ENCODE results near the gene LCOR. TPM values are rescaled to one million over a fixed set of nuclear protein-coding genes. Genes with fewer than 3 reads are reported as not detected.

Gene LCOR
- polyA plus RNA-seq, 4 donors: 7.0 to 48.8 (median 9.5) TPM

DNA sequence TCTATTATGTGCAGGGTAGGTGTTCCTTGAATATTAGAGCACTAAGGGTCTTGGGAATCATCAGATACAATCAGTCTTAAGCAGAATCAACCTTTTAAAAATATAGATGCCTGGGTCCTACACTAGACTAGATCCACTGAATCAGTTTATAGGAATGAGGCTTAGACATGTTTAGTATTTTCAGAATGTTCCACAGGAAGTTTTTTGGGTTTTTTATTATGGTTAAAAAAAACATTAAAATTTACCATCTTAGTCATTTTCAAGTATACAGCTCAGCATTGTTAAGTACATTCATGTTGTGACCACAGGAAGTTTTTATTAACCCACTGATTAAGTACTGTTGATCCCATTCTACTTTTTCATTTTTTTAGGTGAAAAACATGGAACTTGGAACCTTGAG lies 135.7 kb downstream of the LCOR start:
- DNase-seq: no peak
- H3K27ac ChIP-seq (ENCODE audit: low read depth in 1 of 3, low read length in 2 of 3): no peak overlapping the region
- H3K36me3 ChIP-seq (ENCODE audit: control insufficient read depth in 3 of 3, insufficient read depth in 2 of 3, low read depth in 1 of 3, low read length in 3 of 3): peaks cover 0 to 6% (median 3%) of the 10 kb centered on the region in 3 donors
- H3K27me3 ChIP-seq (ENCODE audit: control insufficient read depth in 3 of 3, insufficient read depth in 3 of 3, low read length in 3 of 3): no peaks in the 10 kb centered on the region
- H3K4me3 ChIP-seq (ENCODE audit: low read depth in 1 of 3, low read length in 3 of 3): no peak overlapping the region
- no peaks in the 10 kb centered on the region for H3K9me3 ChIP-seq (ENCODE audit: control insufficient read depth in 2 of 2, insufficient read depth in 1 of 2, low read depth in 1 of 2, low read length in 1 of 2)
- H3K4me1 ChIP-seq (ENCODE audit: control insufficient read depth in 3 of 3, insufficient read depth in 2 of 3, low read depth in 1 of 3, low read length in 2 of 3): peaks cover 0 to 19% (median 2%) of the 10 kb centered on the region in 3 donors
- FAIRE-seq: no peak

DNA sequence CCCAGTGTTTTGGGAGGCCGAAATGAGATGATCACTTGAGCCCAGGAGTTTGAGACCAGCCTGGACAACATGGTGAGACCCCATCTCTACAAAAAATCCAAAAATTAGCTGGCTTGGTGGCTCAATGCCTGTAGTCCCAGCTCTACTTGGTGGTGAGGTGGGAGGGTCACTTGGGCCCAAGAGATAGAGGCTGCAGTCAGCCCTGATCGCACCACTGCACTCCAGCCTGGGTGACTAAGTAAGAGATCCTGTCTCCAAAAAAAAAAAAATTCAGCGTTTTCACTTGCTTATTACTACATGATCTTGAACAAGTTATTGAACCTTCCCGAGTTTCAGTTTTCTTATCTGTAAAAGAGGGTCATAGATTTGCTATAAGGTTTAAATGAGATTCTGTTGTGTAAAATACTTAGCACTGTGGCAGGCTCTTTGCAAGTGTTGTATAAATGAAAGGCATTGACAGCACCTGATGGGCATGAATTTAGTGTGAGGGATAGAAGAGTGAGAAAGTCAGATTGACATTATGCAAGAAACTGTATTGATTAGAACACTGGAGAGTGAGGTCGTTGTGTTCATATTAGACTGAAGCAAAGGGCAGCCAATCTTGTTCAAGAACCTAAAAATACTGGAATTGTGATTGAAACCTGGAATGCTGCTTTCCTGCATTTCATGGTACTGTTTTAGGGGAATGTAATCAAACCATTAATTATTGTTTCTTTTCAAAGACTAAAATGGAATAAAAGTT lies 136.8 kb downstream of the LCOR start:
- DNase-seq (no peak), FAIRE-seq (no peak)
- H3K4me1 ChIP-seq (ENCODE audit: control insufficient read depth in 3 of 3, insufficient read depth in 2 of 3, low read depth in 1 of 3, low read length in 2 of 3): peaks cover 2 to 29% (median 5%) of the 10 kb centered on the region in 3 donors
- H3K4me3 ChIP-seq (ENCODE audit: low read depth in 1 of 3, low read length in 3 of 3): no peak overlapping the region
- H3K9me3 ChIP-seq (ENCODE audit: control insufficient read depth in 2 of 2, insufficient read depth in 1 of 2, low read depth in 1 of 2, low read length in 1 of 2): no peaks in the 10 kb centered on the region
- WGBS, 3 donors: 73 to 84% (median 82%) methylated on average over 5 of the region's 5 CpGs
- no peaks in the 10 kb centered on the region for H3K27me3 ChIP-seq (ENCODE audit: control insufficient read depth in 3 of 3, insufficient read depth in 3 of 3, low read length in 3 of 3)
- H3K36me3 ChIP-seq (ENCODE audit: control insufficient read depth in 3 of 3, insufficient read depth in 2 of 3, low read depth in 1 of 3, low read length in 3 of 3): peaks cover 0 to 6% (median 0%) of the 10 kb centered on the region in 3 donors
- H3K27ac ChIP-seq (ENCODE audit: low read depth in 1 of 3, low read length in 2 of 3): no peak overlapping the region

DNA sequence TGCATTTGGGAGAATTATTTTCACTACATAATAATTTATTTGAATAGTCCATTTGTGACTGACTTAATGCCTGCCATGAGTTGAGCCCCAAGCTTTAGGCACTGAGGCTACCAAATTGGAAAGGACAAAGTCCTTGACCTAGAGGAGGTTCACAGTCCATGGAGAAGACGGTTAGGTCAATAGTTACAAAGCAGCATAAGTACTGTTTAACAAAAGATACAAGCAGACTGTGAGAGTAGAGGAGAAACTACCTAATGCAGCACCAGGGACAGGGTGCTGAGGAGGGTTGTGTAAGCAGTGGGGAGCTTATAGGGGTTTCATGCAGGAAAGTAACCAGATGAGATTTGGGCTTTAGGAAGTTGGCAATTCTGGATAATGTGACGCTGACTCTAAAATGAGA lies 139.2 kb downstream of the LCOR start:
- FAIRE-seq: no peak

DNA sequence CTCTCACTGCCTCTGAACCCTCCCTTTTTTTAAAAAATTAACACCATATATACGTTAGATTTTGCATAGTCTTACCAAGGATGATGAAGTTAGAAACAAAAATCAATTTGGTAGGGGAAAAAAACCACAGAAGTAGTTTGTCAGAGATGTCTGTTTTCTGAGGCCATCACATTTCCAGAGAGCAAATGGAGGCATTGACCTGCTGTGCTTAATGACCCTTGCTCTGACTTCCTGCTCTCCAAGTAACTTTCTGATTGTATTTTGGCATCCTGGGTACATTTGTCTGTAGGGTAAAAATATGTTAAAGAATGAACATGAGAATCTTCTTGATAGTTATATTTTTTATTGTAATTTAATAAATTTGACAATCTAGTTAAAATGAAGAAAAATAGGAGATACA lies 140.2 kb downstream of the LCOR start:
- H3K27me3 ChIP-seq (ENCODE audit: control insufficient read depth in 3 of 3, insufficient read depth in 3 of 3, low read length in 3 of 3): no peaks in the 10 kb centered on the region
- no peak for FAIRE-seq
- H3K36me3 ChIP-seq (ENCODE audit: control insufficient read depth in 3 of 3, insufficient read depth in 2 of 3, low read depth in 1 of 3, low read length in 3 of 3): no peaks in the 10 kb centered on the region
- H3K4me1 ChIP-seq (ENCODE audit: control insufficient read depth in 3 of 3, insufficient read depth in 2 of 3, low read depth in 1 of 3, low read length in 2 of 3): peaks cover 4 to 57% (median 5%) of the 10 kb centered on the region in 3 donors
- WGBS, 3 donors: 81 to 90% (median 85%) methylated on average over 1 of the region's 1 CpG
- no peak overlapping the region for H3K4me3 ChIP-seq (ENCODE audit: low read depth in 1 of 3, low read length in 3 of 3)
- H3K27ac ChIP-seq (ENCODE audit: low read depth in 1 of 3, low read length in 2 of 3): no peak overlapping the region
- no peaks in the 10 kb centered on the region for H3K9me3 ChIP-seq (ENCODE audit: control insufficient read depth in 2 of 2, insufficient read depth in 1 of 2, low read depth in 1 of 2, low read length in 1 of 2)
- no peak for DNase-seq

More for the DNA sequence above, 139.2 kb downstream of the LCOR start:
- H3K4me1 ChIP-seq (ENCODE audit: control insufficient read depth in 3 of 3, insufficient read depth in 2 of 3, low read depth in 1 of 3, low read length in 2 of 3): peaks cover 3 to 50% (median 5%) of the 10 kb centered on the region in 3 donors
- DNase-seq: peak; percentile 37 to 45
- no peak overlapping the region for H3K27ac ChIP-seq (ENCODE audit: low read depth in 1 of 3, low read length in 2 of 3)
- no peaks in the 10 kb centered on the region for H3K27me3 ChIP-seq (ENCODE audit: control insufficient read depth in 3 of 3, insufficient read depth in 3 of 3, low read length in 3 of 3)
- no peak overlapping the region for H3K4me3 ChIP-seq (ENCODE audit: low read depth in 1 of 3, low read length in 3 of 3)
- 52 to 77% (median 59%) methylated on average over 2 of the region's 2 CpGs for WGBS, 3 donors
- no peaks in the 10 kb centered on the region for H3K9me3 ChIP-seq (ENCODE audit: control insufficient read depth in 2 of 2, insufficient read depth in 1 of 2, low read depth in 1 of 2, low read length in 1 of 2)
- peaks cover 0 to 6% (median 0%) of the 10 kb centered on the region in 3 donors for H3K36me3 ChIP-seq (ENCODE audit: control insufficient read depth in 3 of 3, insufficient read depth in 2 of 3, low read depth in 1 of 3, low read length in 3 of 3)

DNA sequence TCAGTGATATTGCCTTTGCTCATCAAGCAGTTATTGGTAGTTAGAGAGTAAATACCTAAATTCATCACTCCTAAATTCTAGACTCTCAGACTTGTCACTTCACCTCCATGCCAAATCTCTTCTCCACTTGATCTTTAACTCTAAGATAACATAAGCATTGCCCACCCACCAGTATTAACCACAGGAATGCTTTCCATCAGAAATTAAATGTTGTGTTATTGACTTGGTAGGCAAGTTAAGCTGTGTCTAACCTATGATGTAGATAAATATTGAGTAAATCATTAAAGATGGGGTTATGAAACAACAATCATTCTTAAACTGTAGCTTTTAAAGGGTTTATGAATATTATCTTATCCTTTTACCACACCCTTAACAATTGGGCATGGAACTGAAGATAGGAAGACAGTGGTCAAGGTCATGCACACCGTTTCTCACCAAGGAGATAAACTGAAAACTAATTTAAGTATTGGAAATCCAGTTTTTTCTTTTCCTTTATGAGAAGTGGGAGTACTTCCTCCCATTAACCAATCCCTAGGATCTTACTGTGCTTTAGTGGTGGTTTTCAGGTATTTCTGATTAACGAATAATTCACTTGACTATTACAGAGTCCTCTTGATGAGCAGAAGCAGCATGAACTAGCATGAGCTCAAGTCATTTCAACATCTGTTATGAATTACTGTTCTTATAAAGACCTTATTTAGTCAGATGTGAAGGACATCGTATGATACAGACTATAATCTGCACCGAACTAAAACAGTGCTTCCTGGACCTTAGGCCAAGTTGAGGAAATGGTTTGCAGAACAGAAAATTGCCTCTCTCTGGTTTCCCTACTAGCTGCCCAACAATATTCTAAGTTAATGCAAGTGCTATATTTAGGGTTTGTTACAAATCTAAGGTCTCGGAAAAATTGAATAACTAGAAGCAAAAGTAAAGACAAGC lies 142.0 kb downstream of the LCOR start:
- WGBS, 3 donors: 17 to 56% (median 32%) methylated on average over 5 of the region's 5 CpGs
- DNase-seq: peak; percentile 57 to 68
- Histone ChIP-seq H3K4me1 (ENCODE audit: control insufficient read depth in 3 of 3, insufficient read depth in 2 of 3, low read depth in 1 of 3, low read length in 2 of 3) (peaks cover 4 to 55% (median 10%) of the 10 kb centered on the region in 3 donors), H3K27me3 (ENCODE audit: control insufficient read depth in 3 of 3, insufficient read depth in 3 of 3, low read length in 3 of 3) (no peaks in the 10 kb centered on the region), H3K27ac (ENCODE audit: low read depth in 1 of 3, low read length in 2 of 3) (peak overlapping the region in 1 of 3 donors; percentile 48), H3K4me3 (ENCODE audit: low read depth in 1 of 3, low read length in 3 of 3) (no peak overlapping the region), H3K36me3 (ENCODE audit: control insufficient read depth in 3 of 3, insufficient read depth in 2 of 3, low read depth in 1 of 3, low read length in 3 of 3) (no peaks in the 10 kb centered on the region), H3K9me3 (ENCODE audit: control insufficient read depth in 2 of 2, insufficient read depth in 1 of 2, low read depth in 1 of 2, low read length in 1 of 2) (no peaks in the 10 kb centered on the region)
- FAIRE-seq: no peak

DNA sequence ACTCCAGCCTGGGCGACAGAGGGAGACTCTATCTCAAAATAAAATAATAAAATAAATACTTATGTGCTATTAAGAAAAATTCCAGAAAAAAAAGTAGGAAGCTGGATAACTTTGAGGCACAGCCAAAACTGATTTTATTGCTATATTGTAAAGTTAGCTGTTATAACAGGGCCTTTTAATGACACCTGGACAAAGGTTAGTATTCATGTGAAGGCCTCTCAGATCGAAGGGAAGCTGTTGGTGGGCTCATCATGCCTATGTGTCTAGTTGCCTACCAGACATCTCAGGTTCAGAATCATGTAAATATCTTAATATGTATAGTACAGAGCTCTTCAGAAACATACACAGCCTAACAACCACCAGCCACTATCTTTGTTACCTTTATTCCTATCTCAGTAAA lies 143.0 kb downstream of the LCOR start:
- DNase-seq (peak; percentile 61 to 63), FAIRE-seq (no peak)
- H3K4me1 ChIP-seq (ENCODE audit: control insufficient read depth in 3 of 3, insufficient read depth in 2 of 3, low read depth in 1 of 3, low read length in 2 of 3): peaks cover 3 to 54% (median 10%) of the 10 kb centered on the region in 3 donors
- H3K27ac ChIP-seq (ENCODE audit: low read depth in 1 of 3, low read length in 2 of 3): peak overlapping the region in 1 of 3 donors; percentile 48
- H3K27me3 ChIP-seq (ENCODE audit: control insufficient read depth in 3 of 3, insufficient read depth in 3 of 3, low read length in 3 of 3): no peaks in the 10 kb centered on the region
- peaks cover 0 to 4% (median 0%) of the 10 kb centered on the region in 3 donors for H3K36me3 ChIP-seq (ENCODE audit: control insufficient read depth in 3 of 3, insufficient read depth in 2 of 3, low read depth in 1 of 3, low read length in 3 of 3)
- WGBS, 3 donors: 21 to 68% (median 42%) methylated on average over 2 of the region's 2 CpGs
- H3K9me3 ChIP-seq (ENCODE audit: control insufficient read depth in 2 of 2, insufficient read depth in 1 of 2, low read depth in 1 of 2, low read length in 1 of 2): no peaks in the 10 kb centered on the region
- no peak overlapping the region for H3K4me3 ChIP-seq (ENCODE audit: low read depth in 1 of 3, low read length in 3 of 3)

DNA sequence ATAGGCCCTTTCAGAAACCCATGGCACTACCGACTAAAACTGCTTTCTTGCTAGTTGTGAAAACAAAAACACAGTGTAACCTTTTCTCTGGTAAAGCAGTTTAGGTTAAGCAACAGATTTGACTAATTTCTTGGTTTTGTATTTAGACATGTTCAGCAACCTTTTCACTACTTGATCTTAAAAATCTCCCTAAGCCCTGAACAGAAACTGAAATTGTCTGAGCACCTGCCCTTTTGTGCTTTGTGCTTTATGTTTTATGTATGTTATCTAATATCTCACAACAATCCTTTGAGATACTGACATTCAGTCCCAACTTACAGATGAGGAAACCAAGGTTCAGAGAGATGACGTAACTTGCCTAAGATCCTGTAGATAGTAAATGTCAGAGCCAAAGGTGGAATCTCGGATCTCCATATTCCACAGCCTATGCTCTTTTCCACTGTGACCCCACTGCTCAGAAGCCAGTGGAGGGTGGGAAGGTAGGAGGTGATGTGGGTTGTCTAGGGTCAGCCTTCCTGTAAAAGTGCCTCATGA lies 146.6 kb downstream of the LCOR start:
- 23 to 50% (median 33%) methylated on average over 3 of the region's 3 CpGs for WGBS, 3 donors
- no peak overlapping the region for H3K4me3 ChIP-seq (ENCODE audit: low read depth in 1 of 3, low read length in 3 of 3)
- no peak overlapping the region for H3K27ac ChIP-seq (ENCODE audit: low read depth in 1 of 3, low read length in 2 of 3)
- no peak for FAIRE-seq
- no peaks in the 10 kb centered on the region for H3K9me3 ChIP-seq (ENCODE audit: control insufficient read depth in 2 of 2, insufficient read depth in 1 of 2, low read depth in 1 of 2, low read length in 1 of 2)
- H3K4me1 ChIP-seq (ENCODE audit: control insufficient read depth in 3 of 3, insufficient read depth in 2 of 3, low read depth in 1 of 3, low read length in 2 of 3): peaks cover 2 to 29% (median 5%) of the 10 kb centered on the region in 3 donors
- no peaks in the 10 kb centered on the region for H3K27me3 ChIP-seq (ENCODE audit: control insufficient read depth in 3 of 3, insufficient read depth in 3 of 3, low read length in 3 of 3)
- peaks cover 4 to 29% (median 6%) of the 10 kb centered on the region in 3 donors for H3K36me3 ChIP-seq (ENCODE audit: control insufficient read depth in 3 of 3, insufficient read depth in 2 of 3, low read depth in 1 of 3, low read length in 3 of 3)
- DNase-seq: peak in 1 of 2 donors; percentile 56

All from small intestine (tissue), 7 donors.